SU-DHL-6 (cell line): ENCODE results near the gene ZNF101.

Experiments
- H2AFZ ChIP-seq: fragments of 200-600 bp; sonication (generic); 2 replicates; pipeline ENCODE4 v1.6.1; 2014; ENCODE audit warnings: low read depth, mild to moderate bottlenecking, moderate library complexity, mixed read lengths, antibody characterized with exemption, low read length; ENCODE audit not compliant: severe bottlenecking
- H3F3A ChIP-seq: fragments of 200-600 bp; shearing (Covaris generic); 2 replicates; pipeline ENCODE4 v1.6.0; 2016; ENCODE audit warnings: antibody characterized with exemption, mild to moderate bottlenecking; ENCODE audit not compliant: insufficient read depth
- H3K27ac ChIP-seq: fragments of 200-600 bp; sonication (generic); 2 replicates; pipeline ENCODE4 v1.5.1; 2016; ENCODE audit warnings: low read depth, mild to moderate bottlenecking, low read length, moderate library complexity, mixed read lengths
- H3K27me3 ChIP-seq: fragments of 200-600 bp; sonication (generic), shearing (Covaris generic); 2 replicates; pipeline ENCODE4 v1.6.0; 2014; ENCODE audit warnings: mild to moderate bottlenecking, low read length
- H3K36me3 ChIP-seq: fragments of 200-600 bp; sonication (generic); 2 replicates; pipeline ENCODE4 v1.6.1; 2014; ENCODE audit warnings: mild to moderate bottlenecking, low read length, mixed read lengths
- H3K4me2 ChIP-seq: fragments of 300-600, 200-600 bp; shearing (Covaris generic), sonication (generic); 2 replicates; pipeline ENCODE4 v1.6.0; 2014; ENCODE audit warnings: low read length, low read depth, mild to moderate bottlenecking; ENCODE audit not compliant: poor library complexity, severe bottlenecking
- H3K4me3 ChIP-seq: fragments of 200-600 bp; sonication (generic); 2 replicates; pipeline ENCODE4 v1.5.1; 2014; ENCODE audit warnings: antibody characterized with exemption, low read length, mild to moderate bottlenecking, mixed read lengths; ENCODE audit not compliant: insufficient read depth, poor library complexity, severe bottlenecking
- H3K79me2 ChIP-seq: fragments of 200-600 bp; sonication (generic); 2 replicates; pipeline ENCODE4 v1.6.1; 2014; ENCODE audit warnings: mild to moderate bottlenecking, low read length, moderate library complexity; ENCODE audit not compliant: insufficient read depth
- H3K9ac ChIP-seq: fragments of 200-600 bp; sonication (generic); 2 replicates; pipeline ENCODE4 v1.7.0; 2014; ENCODE audit warnings: mild to moderate bottlenecking, low read length
- H3K9me2 ChIP-seq: fragments of 200-600 bp; sonication (generic); replicated peaks from 2 replicates; pipeline ENCODE4 v1.6.1; 2014; ENCODE audit warnings: low read length; ENCODE audit not compliant: insufficient read depth
- H3K9me3 ChIP-seq: fragments of 200-600 bp; sonication (generic); 2 replicates; pipeline ENCODE4 v1.6.1; 2014; ENCODE audit warnings: low read length, mixed read lengths; ENCODE audit not compliant: insufficient read depth
- H4K20me1 ChIP-seq: fragments of 200-600 bp; sonication (generic); 2 replicates; pipeline ENCODE4 v1.6.1; 2014; ENCODE audit warnings: low read depth, mild to moderate bottlenecking, antibody characterized with exemption, low read length, moderate library complexity, mixed read lengths
- EZH2phosphoT487 ChIP-seq: fragments of 200-600 bp; sonication (generic), shearing (Covaris generic); conservative IDR thresholded peaks from 2 replicates; pipeline ENCODE4 v1.6.1; 2018; ENCODE audit warnings: mild to moderate bottlenecking, antibody characterized with exemption, low read length, moderate library complexity, mixed read lengths
- TF ChIP-seq, protein P1 (sequence below): fragments of 200-600 bp; sonication (generic); IDR thresholded peaks from one replicate; pipeline ENCODE4 v1.5.1; 2017; ENCODE audit warnings: antibody characterized with exemption, mild to moderate bottlenecking, low read length, moderate library complexity; ENCODE audit not compliant: insufficient read depth, poor library complexity, severe bottlenecking

Gene ZNF101

DNA sequence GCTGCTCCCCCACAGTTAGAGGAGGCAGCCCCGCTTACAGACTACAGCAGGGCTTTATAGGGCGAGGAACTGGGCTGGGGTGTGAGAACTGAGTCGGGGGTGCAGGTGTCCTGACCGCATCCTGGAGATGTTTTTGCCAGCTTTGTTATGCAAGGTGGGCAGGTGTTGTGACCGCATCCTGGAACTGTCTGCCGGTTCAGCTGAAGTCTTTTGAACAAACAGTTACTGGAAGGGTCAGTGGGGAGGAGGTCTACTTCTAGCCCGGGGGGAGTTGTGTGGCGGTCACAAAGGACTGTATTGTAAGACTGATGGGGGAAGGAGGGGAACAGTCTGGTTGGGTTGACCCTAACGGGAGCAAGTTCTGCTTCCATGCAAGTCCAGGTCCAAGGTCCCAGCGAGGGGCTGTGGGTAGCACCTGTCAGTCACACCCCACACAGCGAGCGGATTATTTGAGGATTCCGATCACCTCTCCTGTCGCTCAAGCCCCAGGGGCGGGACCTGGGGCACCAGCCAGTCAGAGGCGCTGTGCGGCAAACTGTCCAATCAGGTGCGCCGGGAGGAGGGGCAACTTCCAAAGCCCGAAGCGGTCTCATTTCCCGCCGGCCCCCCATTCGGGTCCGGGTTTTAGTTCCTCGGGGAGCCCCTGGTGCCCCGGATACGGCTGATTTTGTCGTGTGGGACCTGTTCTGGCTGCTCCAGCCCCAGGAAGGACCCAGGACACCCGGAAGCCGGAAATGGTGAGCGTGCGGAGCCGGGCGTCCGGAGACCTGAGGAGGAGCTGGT is at the start of gene ZNF101:
Gene ZNF101 (plus strand): TSS at position 610 of the 783 bp plus-strand sequence. CDS start 125 bp downstream, at position 735.
- Histone ChIP-seq H3K4me2 (peak within 1 kb of the TSS; percentile 93), H3K27ac (peak within 1 kb of the TSS; percentile 90), H3K27me3 (no peaks in the 10 kb centered on the region), H3F3A (peaks cover 23% of the 10 kb centered on the region), H2AFZ (no peak within 1 kb of the TSS), H3K9me3 (no peaks in the 10 kb centered on the region), H3K9ac (peak within 1 kb of the TSS; percentile 99), H3K4me3 (peak within 1 kb of the TSS; percentile 100), H3K36me3 (0 out of 2 replicates have a peak, but pooled peaks cover 5% of the 10 kb centered on the region), H3K9me2 (no peaks in the 10 kb centered on the region), H3K79me2 (peaks cover 49% of the 10 kb centered on the region), H4K20me1 (no peaks in the 10 kb centered on the region)
- no peak for TF ChIP-seq EZH2phosphoT487
- TF ChIP-seq, protein P1, sequence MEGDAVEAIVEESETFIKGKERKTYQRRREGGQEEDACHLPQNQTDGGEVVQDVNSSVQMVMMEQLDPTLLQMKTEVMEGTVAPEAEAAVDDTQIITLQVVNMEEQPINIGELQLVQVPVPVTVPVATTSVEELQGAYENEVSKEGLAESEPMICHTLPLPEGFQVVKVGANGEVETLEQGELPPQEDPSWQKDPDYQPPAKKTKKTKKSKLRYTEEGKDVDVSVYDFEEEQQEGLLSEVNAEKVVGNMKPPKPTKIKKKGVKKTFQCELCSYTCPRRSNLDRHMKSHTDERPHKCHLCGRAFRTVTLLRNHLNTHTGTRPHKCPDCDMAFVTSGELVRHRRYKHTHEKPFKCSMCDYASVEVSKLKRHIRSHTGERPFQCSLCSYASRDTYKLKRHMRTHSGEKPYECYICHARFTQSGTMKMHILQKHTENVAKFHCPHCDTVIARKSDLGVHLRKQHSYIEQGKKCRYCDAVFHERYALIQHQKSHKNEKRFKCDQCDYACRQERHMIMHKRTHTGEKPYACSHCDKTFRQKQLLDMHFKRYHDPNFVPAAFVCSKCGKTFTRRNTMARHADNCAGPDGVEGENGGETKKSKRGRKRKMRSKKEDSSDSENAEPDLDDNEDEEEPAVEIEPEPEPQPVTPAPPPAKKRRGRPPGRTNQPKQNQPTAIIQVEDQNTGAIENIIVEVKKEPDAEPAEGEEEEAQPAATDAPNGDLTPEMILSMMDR = no peak

DNA sequence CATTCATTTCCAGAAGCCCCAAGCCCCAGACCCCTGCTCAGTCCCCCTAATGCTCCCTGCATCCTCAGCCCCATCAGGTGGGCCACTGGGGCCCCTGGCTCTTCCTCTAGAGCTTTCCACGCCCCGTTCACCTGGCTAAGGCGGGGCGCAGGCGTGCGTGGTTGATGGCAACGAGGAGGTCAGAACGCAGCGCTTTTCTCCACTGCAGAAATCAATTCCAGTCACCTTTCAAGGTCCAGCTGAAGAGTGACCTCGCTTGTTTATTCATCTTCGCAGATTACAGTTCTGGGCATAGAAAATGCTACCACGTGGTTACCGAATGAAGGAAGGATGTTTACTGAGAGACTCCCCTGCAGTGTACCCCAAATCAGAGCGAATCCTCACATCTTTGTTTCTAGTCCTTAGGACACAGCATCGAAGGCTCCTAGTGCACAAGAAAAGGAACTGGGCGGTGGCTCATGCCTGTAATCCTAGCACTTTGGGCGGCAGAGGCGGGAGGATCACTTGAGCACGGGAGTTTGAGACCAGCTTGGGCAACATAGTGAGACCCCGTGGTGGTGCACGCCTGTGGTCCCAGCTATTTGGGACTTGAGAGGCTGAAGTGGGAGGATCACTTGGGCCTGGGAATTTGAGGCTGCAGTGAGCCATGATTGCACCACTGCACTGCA is 49.3 kb upstream of the ZNF101 start:
- TF ChIP-seq, protein P1 = no peak
- TF ChIP-seq EZH2phosphoT487 = no peak
- Histone ChIP-seq H3K27ac (no peak overlapping the region), H3K4me3 (peak overlapping the region; percentile 21), H3K9me2 (no peaks in the 10 kb centered on the region), H2AFZ (no peak overlapping the region), H3K27me3 (no peaks in the 10 kb centered on the region), H3F3A (no peaks in the 10 kb centered on the region; the same call in 1 of the 2 replicates), H3K9me3 (no peaks in the 10 kb centered on the region), H3K4me2 (peak overlapping the region; percentile 53), H3K36me3 (no peaks in the 10 kb centered on the region), H3K79me2 (no peaks in the 10 kb centered on the region), H4K20me1 (no peaks in the 10 kb centered on the region), H3K9ac (no peak overlapping the region)

DNA sequence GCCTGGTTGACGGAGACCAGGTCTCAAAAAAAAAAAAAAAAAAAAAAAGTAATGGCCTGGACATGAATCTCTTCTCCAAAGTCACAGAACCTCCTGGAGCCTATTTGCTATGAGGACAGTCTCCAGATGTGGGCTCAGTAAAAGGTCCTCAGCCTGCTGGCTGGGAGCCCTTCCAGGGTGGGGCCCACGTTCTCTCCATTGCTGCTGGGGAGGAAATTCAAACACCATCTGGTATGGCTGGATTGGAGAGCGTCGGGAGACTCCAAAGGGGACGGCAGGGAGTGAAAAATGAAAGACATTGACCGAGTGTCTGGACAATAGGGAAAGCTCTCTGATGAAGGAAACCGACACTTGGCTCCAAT is 48.8 kb upstream of the ZNF101 start:
- H3K27me3 ChIP-seq = no peaks in the 10 kb centered on the region
- H2AFZ ChIP-seq = no peak overlapping the region
- no peaks in the 10 kb centered on the region for H3K9me3 ChIP-seq
- no peak overlapping the region for H3K4me2 ChIP-seq
- H4K20me1 ChIP-seq = no peaks in the 10 kb centered on the region
- H3F3A ChIP-seq = no peaks in the 10 kb centered on the region; the same call in 1 of the 2 replicates
- no peaks in the 10 kb centered on the region for H3K79me2 ChIP-seq
- no peaks in the 10 kb centered on the region for H3K36me3 ChIP-seq
- no peak for TF ChIP-seq EZH2phosphoT487
- TF ChIP-seq, protein P1 = no peak
- H3K9me2 ChIP-seq = no peaks in the 10 kb centered on the region
- no peak overlapping the region for H3K4me3 ChIP-seq
- no peak overlapping the region for H3K27ac ChIP-seq
- H3K9ac ChIP-seq = no peak overlapping the region
